Keratinocyte (primary cell): Measurements from ENCODE around the gene BBS10. TPM values are rescaled to one million over a fixed set of nuclear protein-coding genes. Genes with fewer than 3 reads are reported as not detected.

Source experiments
- DNase-seq: peaks from one replicate; pipeline ENCODE4 v3.0.0-alpha.2; 2011; ENCODE audit warnings: low read depth, missing footprints, low spot score
- FAIRE-seq: peaks from 2 replicates; lab custom pipeline; 2011; peaks lifted over from hg19 to GRCh38; lab: Jason Lieb, UNC
- H2AFZ ChIP-seq: 2 replicates; pipeline ENCODE4 v1.6.0; 2012; ENCODE audit warnings: low read length, control low read depth, inconsistent platforms; ENCODE audit not compliant: control insufficient read depth
- H3K27ac ChIP-seq: 2 replicates; pipeline ENCODE4 v1.5.1; 2011; ENCODE audit warnings: low read length; ENCODE audit not compliant: control insufficient read depth, insufficient read depth
- H3K27me3 ChIP-seq: 3 replicates; pipeline ENCODE4 v1.6.0; 2011; ENCODE audit warnings: low read length; ENCODE audit not compliant: control insufficient read depth, insufficient read depth; ENCODE audit errors: extremely low read depth
- H3K36me3 ChIP-seq, 2 experiments: 2 replicates in 1 of 2; 3 replicates in 1 of 2; pipeline ENCODE4 v1.5.1; 2011; ENCODE audit warnings: low read length in 2 of 2, mild to moderate bottlenecking in 1 of 2; ENCODE audit not compliant: control insufficient read depth in 2 of 2, insufficient read depth in 2 of 2; ENCODE audit errors: extremely low read depth in 1 of 2
- H3K4me1 ChIP-seq: 3 replicates; pipeline ENCODE4 v1.5.1; 2011; ENCODE audit warnings: low read length; ENCODE audit not compliant: control insufficient read depth, insufficient read depth; ENCODE audit errors: extremely low read depth
- H3K4me2 ChIP-seq: 3 replicates; pipeline ENCODE4 v1.6.0; 2011; ENCODE audit warnings: low read depth, low read length; ENCODE audit not compliant: control insufficient read depth, insufficient read depth; ENCODE audit errors: extremely low read depth
- H3K4me3 ChIP-seq, 3 experiments: fragments of 200-600 bp in 1 of 3; sonication (generic) in 1 of 3; 2 replicates in 2 of 3; 3 replicates in 1 of 3; pipeline ENCODE4 v1.5.1; 2011 to 2016; ENCODE audit warnings: low read length in 3 of 3, mild to moderate bottlenecking in 3 of 3, control low read depth in 2 of 3, inconsistent platforms in 1 of 3, low read depth in 1 of 3, mixed read lengths in 1 of 3, mixed run types in 1 of 3, moderate library complexity in 1 of 3; ENCODE audit not compliant: control insufficient read depth in 2 of 3, insufficient read depth in 2 of 3; ENCODE audit errors: extremely low read depth in 1 of 3
- H3K79me2 ChIP-seq: 2 replicates; pipeline ENCODE4 v1.6.0; 2012; ENCODE audit warnings: low read length; ENCODE audit not compliant: control insufficient read depth, insufficient read depth
- H3K9ac ChIP-seq: 3 replicates; pipeline ENCODE4 v1.6.0; 2011; ENCODE audit warnings: low read length; ENCODE audit not compliant: control insufficient read depth, insufficient read depth; ENCODE audit errors: extremely low read depth
- H3K9me1 ChIP-seq: 3 replicates; pipeline ENCODE4 v1.6.0; 2011; ENCODE audit warnings: low read length; ENCODE audit not compliant: control insufficient read depth, insufficient read depth; ENCODE audit errors: extremely low read depth
- H3K9me3 ChIP-seq: 2 replicates; pipeline ENCODE4 v1.5.1; 2012; ENCODE audit warnings: low read depth, low read length; ENCODE audit not compliant: control insufficient read depth
- H4K20me1 ChIP-seq: 3 replicates; pipeline ENCODE4 v1.6.0; 2011; ENCODE audit warnings: low read length; ENCODE audit not compliant: control insufficient read depth, insufficient read depth; ENCODE audit errors: extremely low read depth
- EZH2 ChIP-seq: IDR thresholded peaks from one replicate; pipeline ENCODE4 v1.6.1; 2012; ENCODE audit warnings: inconsistent platforms, mild to moderate bottlenecking, low read length, moderate library complexity
- dilution Hi-C: fragments of 300-500 bp; cut with MboI; formaldehyde crosslinking; loops from one replicate; pipeline ENCODE4 v1.7.0; 2020; ENCODE audit warnings: low sequenced_read_pairs; ENCODE audit not compliant: extremely low pct_ligation_motif_present
- polyA plus RNA-seq, 5 experiments: library from polyadenylated mRNA; depleted of rRNA in 3 of 5; stranded (reverse) in 3 of 5; stranded (forward) in 1 of 5; unstranded in 1 of 5; fragments of >200 nt; gene quantifications; 1 replicate in 1 of 5; 2 replicates in 3 of 5; 3 replicates in 1 of 5; pipeline versions ENCODE4 v1.2.1 to v1.2.3, GENCODE V29; 2011 to 2012; ENCODE audit warnings: missing spikeins in 2 of 5, low read depth in 1 of 5, low replicate concordance in 1 of 5
- TF ChIP-seq, protein P1 (sequence below), 3 experiments: IDR thresholded peaks in 1 of 3; conservative IDR thresholded peaks in 1 of 3; optimal IDR thresholded peaks in 1 of 3; 2 replicates in 2 of 3; 3 replicates in 1 of 3; pipeline versions ENCODE3 to v1.5.1; 2011; ENCODE audit warnings: low read length in 3 of 3, mild to moderate bottlenecking in 3 of 3, moderate library complexity in 2 of 3, control low read depth in 1 of 3, inconsistent platforms in 1 of 3; ENCODE audit not compliant: insufficient read depth in 2 of 3; ENCODE audit errors: extremely low read depth in 1 of 3

BBS10 gene
- polyA plus RNA-seq, 1 donor (not counting 4 experiments of a cell fraction or from before 2014, with no cell fraction given): 11.5 TPM

DNA sequence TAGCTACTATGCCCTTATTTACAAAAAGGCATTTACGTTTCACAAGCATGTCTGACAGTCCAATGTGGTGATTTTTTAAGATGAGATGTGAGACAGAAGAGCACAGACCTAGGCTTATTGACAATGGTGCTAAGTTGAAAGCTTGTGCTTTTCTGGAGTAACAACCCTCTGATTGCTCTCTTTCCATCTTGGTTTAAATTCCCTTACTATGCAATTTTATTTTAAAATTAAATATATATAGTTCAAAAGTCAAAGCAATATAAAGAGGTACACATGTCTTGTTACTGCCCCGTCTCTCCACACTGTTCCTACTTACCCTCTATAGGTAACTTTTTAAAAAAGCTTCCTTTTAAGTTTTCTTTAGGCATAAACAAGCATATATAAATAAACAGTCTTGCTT is 39.4 kb upstream of the BBS10 start:
- H3K9me1 ChIP-seq: no peaks in the 10 kb centered on the region
- no peak overlapping the region for H3K27ac ChIP-seq
- no peak for TF ChIP-seq EZH2
- TF ChIP-seq, protein P1, sequence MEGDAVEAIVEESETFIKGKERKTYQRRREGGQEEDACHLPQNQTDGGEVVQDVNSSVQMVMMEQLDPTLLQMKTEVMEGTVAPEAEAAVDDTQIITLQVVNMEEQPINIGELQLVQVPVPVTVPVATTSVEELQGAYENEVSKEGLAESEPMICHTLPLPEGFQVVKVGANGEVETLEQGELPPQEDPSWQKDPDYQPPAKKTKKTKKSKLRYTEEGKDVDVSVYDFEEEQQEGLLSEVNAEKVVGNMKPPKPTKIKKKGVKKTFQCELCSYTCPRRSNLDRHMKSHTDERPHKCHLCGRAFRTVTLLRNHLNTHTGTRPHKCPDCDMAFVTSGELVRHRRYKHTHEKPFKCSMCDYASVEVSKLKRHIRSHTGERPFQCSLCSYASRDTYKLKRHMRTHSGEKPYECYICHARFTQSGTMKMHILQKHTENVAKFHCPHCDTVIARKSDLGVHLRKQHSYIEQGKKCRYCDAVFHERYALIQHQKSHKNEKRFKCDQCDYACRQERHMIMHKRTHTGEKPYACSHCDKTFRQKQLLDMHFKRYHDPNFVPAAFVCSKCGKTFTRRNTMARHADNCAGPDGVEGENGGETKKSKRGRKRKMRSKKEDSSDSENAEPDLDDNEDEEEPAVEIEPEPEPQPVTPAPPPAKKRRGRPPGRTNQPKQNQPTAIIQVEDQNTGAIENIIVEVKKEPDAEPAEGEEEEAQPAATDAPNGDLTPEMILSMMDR (optimal IDR thresholded peaks at IDR 0.05 in 1 of 3, IDR thresholded peaks at IDR 0.05 in 1 of 3, conservative IDR thresholded peaks at IDR 0.05 in 1 of 3; ENCODE audit: extremely low read depth in 1 of 3, insufficient read depth in 2 of 3, low read length in 3 of 3): no peak
- no peaks in the 10 kb centered on the region for H4K20me1 ChIP-seq
- H3K9me3 ChIP-seq: no peaks in the 10 kb centered on the region
- no peak overlapping the region for H2AFZ ChIP-seq
- H3K36me3 ChIP-seq: peaks cover 8 to 9% of the 10 kb centered on the region in 2 experiments
- no peaks in the 10 kb centered on the region for H3K79me2 ChIP-seq
- H3K4me2 ChIP-seq: no peak overlapping the region
- no peak for DNase-seq
- H3K9ac ChIP-seq: no peak overlapping the region
- H3K27me3 ChIP-seq: no peaks in the 10 kb centered on the region
- peaks cover 8% of the 10 kb centered on the region for H3K4me1 ChIP-seq
- no peak overlapping the region for H3K4me3 ChIP-seq
- no peak for FAIRE-seq
- dilution Hi-C loops: no loop called here

- Histone ChIP-seq H3K9me1 (no peaks in the 10 kb centered on the region), H3K79me2 (no peaks in the 10 kb centered on the region), H3K4me3 (no peak overlapping the region), H3K4me1 (no peaks in the 10 kb centered on the region), H3K36me3 (peaks cover 3 to 7% of the 10 kb centered on the region in 2 experiments), H4K20me1 (no peaks in the 10 kb centered on the region), H3K27ac (no peak overlapping the region), H3K27me3 (no peaks in the 10 kb centered on the region), H2AFZ (no peak overlapping the region), H3K9ac (no peak overlapping the region), H3K9me3 (no peaks in the 10 kb centered on the region), H3K4me2 (no peak overlapping the region)
- TF ChIP-seq, protein P1 (optimal IDR thresholded peaks at IDR 0.05 in 1 of 3, IDR thresholded peaks at IDR 0.05 in 1 of 3, conservative IDR thresholded peaks at IDR 0.05 in 1 of 3; ENCODE audit: extremely low read depth in 1 of 3, insufficient read depth in 2 of 3, low read length in 3 of 3): no peak
- no peak for TF ChIP-seq EZH2
- DNase-seq (no peak), FAIRE-seq (no peak)
- dilution Hi-C loops: no loop called here
These were observed 36.3 kb upstream of the BBS10 start for GRCh38 chr12:76384560-76384959.
